NCI-H526 treated with DMSO at 0.1 percent for 48 hours (cell line): ENCODE data around the gene DACH1.
"Not testable (repeated sequence)": the region's sequence is repeated elsewhere in the genome, so short reads cannot be mapped to it uniquely, and the experiment has no call there.

Experiments used
- DNase-seq: peaks from one replicate; lab custom pipeline; 2025; lab: John Stamatoyannopoulos, UW

DACH1 gene

DNA sequence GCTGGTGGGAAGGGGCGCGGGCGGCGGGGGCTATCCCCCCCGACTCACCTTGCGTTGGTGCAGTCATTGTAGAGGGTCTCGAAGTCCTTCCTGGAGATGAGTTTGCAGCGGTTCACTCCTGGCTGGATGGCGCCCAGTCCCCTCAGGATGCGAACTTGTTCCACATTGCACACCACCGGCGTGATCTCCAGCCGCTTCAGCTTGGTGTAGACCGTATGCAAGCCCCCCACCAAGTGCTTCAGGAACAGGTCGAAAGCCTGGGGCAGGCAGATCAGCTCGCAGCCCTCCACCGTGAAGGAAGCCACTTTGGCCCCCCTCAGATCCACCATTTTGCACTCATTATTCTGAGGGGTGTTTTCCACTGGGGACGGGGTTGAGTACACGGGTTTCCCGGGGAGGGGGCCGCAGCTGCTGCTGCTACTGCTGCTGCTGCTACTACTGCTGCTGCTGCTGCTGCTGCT is 1.1 kb downstream of the DACH1 start:
- DNase-seq = peak; percentile 51

DNA sequence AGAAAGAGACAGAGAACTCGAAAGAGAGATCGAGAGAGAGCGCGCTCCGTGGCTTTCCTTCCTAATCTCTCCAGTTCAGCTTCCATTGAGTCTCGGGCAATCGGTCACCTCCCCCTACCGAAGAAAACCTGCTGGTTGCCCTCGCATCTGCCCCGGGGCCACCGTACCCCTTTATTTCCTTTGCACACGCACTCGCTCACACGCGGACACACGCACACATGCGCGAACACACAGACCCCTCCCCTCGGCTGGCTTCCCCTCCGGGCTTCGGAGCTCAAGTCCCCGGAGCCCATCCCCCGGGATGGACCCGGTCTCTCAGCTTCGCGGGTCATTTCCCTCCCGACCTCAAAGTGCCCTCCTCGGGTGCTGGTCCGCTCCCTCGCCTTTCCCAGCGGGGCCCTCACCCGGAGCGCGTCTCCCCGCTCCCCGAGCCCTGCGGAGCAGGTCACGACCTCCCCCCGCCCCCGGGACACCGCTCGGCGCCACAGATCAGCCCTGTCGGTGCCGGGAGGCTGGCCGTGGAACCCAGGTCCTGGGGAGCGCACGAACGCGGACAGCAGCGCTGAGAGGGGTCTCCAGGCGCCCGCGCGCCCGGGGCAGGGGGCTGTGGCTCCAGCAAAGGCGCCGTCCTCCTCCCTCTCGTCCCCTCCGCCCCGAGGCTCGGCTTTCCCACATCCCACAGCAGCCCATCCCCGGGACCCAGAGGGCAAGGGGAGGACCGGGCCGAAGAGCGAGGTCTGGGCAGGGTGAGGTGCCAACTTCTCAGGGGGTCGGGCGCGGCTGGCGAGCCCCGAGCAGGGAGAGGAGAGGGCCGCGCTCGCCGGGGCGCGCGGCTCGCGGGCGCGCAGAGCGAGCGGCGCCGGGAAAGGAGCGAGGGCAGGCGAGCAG is 1.8 kb downstream of the DACH1 start:
- peak; percentile 51 for DNase-seq

DNA sequence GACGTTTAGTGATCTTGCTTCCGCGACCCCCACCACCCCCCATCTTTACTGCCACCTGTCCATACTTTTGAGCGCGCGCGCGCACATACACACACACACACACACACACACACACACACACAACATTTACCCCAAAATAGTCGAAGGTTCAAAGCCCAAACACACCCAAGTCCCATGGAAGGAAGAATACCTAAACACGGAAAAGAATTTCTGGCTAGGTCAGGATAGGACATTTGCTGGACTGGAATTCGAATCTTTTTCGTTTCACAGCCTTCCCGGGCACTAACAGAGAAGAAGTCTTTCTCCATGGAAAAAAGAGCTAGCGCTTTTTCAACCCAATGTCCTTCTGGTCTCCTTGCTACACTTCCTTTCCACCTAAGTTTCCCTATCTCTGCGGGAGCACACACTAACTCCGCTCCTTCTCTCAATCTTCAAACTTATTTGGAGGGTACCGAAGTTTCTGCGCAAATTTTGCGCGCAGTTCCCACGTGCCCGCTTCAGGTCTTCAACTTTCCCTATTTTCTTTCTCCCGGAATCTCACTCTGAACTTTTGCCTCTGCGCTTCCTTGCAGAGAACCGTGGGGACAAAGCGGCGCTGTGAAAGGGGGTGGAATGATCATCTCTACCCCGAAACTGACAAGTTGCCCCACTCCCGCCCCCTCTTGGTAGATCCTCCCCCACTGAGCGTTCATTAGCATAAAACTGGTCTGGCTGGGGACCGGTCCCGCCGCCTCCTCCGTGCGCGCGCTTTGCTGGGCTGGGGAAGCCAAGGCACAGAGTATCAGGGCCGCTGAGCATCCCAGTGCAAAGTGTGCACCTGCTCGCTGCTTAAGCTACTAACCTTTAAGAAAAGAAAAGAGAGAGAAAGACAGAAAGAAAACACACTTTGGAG is 2.7 kb downstream of the DACH1 start:
- DNase-seq = no peak

DNA sequence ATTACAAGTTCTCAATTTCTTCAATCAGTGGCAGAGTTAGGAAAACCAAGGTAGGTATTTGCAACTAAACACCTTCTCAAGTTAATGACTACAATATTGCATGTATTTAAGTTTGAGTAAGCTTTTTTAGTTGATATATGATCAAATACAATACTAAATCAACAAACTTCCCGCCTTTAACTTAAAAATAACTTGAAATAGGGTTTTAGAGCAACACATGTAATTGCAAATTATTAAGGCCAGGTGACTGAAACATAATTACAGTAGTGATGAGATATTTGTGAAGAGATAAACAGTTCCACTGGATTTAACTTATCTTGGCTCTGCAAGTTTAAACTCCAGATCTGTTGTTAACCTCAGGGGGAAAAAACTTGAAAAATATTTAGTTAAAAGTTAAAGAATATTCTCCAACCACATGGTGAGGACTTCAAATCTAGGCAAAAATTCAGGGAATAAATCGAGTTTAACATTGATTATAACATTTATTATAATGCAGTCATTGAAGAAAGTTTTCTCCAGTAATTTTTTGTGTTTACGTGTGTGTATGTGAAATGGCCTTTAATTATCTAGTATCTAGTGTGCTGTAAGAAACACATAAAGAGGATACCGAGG is 3.6 kb downstream of the DACH1 start:
- no peak for DNase-seq

DNA sequence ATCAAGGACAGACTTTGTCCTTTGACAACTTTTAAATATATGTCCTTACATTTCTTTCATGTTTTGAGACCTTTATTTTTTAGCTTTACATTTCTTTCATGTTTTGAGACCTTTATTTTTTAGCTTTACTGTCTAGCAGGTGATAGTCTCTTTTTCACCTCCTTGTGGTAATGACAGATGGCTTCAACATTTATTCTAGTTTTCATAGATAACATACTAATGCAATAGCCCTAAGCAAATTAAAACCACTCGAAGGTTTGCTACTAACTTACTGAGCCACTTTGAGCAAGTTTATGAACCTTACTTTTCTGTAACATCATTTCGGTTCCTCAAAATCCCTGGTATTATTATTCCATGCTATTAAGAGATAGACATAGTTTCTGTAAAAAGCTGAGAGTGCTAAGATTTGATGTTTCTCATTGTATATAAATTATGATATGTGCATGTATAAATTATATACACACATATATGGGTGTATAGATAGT is 4.5 kb downstream of the DACH1 start:
- DNase-seq = no peak

DNA sequence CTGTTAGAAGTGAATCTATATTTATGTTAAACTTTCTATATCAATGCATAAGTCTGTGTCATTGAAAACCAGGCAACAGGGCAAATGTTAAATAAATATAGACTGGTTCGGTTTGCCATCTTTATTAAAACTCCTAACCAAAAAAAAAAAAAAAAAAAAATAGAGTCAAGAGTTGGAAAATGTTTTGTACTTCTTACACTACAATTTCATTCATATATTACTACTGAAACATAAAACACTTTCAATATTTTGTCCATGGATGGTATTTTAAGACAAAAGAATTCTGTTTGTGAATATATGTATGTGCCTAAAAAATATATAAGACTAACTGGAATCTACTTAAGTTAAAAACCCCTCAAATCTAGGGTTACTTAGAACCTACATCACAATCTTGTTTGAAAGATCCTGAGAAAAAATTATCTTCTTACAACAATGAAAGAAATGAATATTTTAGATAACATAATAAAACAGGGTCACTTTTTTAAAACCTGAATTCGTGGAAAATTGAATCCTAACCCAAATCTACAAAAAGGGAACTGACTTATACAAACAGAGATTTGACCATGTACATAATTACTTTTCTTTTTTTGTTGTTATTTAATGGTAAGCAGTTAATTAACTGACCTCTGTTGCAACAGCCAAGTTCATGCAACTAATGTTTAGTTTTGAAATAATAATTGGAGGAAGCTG is 5.1 kb downstream of the DACH1 start:
- no peak for DNase-seq

DNA sequence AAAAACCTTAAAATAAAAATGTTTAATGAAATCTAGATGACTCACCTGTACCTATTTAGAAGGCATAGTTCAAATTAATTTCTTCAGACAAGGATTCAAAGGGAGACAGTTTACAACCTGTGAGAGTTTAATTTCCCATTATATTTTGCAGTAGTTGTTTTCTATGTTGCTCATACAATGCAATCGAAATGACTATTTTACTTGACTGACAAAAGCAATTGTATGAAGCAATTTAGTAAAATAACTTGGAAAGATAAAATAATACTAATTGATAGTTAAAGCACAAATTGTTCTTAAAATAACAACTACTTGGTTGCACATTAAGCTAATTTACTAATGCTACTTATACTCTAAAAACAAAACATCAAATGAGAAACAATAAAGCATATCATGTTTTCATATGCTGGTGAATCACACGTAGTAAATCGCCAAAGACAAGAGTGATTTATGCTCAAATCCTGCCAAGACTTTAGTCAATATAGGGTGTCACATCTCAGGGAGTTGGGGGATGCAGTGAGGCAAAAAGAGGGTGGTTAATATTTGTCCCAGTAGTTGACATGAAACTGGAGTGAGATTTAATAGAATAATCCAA is 6.4 kb downstream of the DACH1 start:
- DNase-seq = no peak

DNA sequence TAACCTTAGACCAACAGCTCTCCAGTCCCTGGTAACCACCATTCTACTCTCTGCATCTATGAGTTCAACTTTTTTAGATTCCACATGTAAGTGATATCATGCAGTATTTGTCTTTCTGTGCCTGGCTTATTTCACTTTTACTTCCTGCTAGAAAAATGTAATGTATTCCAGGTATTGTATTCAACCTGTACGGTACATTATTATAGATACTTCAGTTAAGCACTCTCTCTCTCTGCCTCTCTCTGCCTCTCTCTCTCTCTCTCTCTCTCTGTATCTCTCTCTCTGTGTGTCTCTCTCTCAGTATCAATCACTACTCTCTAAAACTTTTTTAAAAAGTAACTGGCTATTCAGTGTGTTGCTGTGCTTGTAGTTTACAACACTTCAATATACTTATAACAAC is 8.4 kb downstream of the DACH1 start:
- DNase-seq = no peak

DNA sequence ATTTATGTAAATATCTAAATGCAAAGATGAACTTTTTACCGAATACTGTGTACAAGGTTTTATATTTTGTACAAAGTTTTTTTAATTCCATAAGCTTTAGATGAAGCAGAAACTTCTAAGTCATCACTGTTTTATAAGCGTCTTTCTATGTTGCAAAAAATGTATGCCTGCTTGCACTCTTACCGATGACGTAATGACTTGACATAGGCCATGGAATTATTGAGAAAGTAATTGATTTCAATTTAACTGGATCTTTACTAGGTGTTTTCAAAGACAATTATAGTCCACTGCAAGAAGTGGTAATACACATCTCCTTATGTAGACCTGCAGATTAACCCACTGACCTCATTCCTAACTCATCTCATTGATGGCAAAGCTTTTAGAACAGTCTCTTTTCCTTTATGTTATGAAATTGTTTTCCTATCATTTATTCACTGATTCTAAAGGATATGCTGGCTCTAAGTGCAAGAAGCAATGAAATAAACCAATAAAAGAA is 10.4 kb downstream of the DACH1 start:
- no peak for DNase-seq

DNA sequence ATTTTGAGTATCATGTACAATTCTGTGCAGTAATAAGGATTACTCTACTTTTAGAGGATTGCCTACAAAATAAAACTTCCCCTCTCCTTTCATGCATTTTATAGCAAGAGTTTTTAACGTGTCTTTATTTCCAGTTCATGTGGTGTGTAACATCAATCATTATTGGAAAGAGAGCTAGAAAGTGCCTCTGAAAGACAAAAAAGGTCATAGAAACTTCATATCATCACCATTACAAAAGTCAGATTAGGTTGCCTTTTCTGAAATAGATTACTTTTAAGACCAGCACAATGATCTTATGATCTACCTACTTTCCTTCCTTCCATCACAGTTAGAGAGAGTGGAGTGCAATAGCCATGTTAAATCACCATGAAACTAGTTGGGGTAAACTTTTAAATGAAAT is 12.6 kb downstream of the DACH1 start:
- DNase-seq = no peak

DNA sequence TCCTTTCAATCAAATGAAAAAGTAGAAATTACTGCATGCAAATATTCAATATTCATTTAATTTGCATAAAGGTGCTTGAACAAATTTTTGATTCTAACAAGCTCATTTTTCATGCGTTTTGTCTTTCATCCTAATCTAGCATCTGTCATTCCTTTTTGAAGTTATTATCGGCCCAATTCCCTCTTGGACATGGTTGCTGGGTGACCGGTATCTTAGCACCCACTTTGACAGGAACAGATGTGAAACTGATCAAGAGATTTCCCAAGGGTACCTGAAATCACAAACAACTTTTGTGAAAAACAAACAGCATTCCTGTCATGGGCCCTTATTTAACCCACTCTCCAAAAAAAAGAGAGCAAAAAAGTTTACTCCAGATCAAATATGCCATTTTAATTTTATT is 13.3 kb downstream of the DACH1 start:
- no peak for DNase-seq

DNA sequence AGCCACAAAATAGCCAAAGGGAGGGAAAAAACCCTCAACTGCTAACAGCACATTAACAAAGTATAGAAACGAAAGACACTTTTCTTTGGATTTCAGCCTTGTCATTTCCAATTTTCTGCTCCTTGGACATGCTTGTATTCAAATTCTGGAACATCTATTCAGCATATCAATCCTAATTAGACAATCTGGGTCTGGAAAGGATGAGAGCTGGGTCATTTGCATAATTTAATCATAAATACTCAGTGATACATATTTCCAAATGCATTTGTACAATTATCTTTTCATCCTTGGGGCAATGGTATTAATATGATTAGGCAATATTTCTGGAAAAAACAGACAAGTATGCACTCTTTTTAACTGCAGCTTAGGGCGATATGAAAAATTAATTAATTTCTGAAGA is 14.3 kb downstream of the DACH1 start:
- no peak for DNase-seq

DNA sequence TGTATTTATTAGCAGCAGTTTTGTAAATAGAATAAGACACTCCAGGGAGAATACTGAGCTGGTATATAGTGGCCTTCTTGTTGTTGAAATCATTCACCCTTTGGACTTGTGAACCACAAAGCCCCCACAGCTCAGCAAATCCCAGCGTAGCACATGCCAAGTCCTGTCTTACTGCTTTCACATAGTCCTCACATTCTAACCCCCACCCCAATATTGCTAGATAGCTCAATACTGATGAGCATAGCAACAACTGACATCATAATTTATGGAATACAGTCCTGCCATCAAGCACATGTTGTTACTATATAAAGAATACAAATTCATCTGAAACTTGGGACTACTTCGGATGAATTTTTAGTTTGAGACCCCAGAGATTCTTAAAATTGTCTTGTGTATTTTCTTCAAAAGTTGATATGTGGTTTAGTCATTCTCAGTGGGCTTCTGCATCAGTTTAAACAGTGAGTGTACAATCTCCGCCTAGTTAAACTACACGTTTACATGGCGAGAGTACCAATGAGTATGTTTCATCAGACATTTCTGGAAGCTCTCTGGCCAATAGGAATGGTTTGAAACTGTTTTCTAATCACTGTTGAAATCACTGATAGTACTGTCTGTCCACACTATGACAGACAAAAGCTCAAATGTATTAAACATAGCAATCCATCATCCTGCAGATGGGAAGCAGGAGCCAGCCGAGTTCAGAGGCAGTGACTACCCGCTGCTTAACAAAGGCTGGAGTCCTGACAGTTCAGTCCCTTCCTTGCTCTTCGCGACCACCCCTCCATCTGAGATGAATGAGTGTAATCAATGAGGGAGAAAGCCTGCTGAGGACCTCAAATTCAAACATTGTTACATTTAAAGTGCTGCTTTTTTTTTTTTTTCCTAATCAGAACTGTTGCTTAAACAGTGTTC is 15.2 kb downstream of the DACH1 start:
- no peak for DNase-seq

DNA sequence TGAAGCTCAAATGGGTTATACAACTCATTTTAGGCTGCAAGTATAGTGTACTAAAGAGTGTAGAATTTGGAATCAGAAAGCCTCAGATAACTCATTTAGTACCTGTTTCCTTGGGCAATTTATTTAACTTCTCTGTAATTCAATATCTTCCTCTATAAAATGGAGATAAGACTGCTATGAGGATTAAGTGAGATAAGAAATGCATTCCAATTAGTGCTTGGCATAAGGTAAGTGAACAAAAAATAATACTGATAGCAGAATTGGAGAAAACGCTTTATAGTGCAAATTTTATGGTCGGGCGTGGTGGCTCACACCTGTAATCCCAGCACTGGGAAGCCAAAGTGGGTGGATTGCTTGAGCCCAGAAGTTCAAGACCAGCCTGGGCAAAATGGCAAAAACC is 25.0 kb downstream of the DACH1 start:
- DNase-seq = no peak

DNA sequence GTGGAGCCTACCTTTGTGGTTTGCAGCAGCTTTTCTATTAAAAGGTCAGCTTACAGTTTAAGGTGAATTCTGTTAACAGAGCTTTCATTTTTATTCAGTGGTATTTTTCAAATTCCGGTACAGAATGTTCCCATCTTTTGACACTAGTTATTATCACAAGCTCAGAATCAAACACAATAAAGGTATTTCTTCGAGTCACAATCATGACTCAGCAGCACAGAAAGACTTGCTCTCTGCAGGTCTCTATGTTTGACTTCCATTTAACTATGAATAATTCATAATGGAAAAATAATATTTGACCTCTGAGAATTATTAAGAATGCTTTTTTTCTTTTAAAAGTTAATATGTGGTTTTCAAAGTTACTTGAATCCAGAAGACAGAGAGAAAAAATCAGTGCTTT is 28.2 kb downstream of the DACH1 start:
- no peak for DNase-seq

DNA sequence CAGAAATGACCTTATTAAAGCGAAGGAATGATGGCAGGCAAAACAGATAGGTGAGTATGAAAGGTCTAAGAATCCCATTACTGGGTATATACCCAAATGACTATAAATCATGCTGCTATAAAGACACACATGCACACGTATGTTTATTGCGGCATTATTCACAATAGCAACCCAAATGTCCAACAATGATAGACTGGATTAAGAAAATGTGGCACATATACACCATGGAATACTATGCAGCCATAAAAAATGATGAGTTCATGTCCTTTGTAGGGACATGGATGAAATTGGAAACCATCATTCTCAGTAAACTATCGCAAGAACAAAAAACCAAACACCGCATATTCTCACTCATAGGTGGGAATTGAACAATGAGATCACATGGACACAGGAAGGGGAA is 29.4 kb downstream of the DACH1 start:
- not testable (repeated sequence) for DNase-seq

DNA sequence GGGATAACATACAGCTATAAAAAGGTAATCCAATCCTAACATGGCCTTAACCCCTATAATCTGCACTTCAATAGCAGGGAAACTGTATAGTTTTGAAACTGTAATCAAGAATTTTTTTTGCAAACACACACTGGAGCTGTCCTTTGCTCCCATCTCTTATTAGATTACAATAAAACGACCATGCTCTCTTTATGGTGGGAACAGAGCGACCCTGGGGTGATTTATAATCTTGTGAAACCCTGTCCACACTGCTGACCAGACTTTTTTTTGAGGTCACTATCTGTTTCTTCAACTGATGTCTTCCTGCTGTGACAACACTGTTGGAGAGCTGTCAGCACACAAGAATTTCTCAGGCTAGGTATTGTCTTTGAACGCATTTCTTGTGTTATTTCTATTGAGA is 35.3 kb downstream of the DACH1 start:
- no peak for DNase-seq

DNA sequence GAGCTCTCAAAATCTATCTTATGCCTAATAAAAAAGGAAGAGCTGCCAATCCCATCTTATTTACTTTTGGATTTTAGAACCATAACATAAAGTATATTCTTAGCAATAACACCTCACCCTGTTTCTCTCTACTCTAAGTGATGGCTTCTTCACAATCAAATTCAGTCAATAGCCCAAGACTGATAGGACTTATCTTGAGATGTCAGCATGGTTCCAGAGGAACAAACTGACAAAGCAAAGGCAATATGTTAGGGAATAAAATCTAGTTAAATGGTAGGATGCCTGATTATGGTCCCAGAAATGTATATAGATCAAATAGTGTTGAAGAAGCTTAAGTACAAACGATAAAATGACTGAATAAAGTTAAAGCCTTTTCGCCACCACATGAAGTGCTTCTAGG is 36.3 kb downstream of the DACH1 start:
- no peak for DNase-seq

DNA sequence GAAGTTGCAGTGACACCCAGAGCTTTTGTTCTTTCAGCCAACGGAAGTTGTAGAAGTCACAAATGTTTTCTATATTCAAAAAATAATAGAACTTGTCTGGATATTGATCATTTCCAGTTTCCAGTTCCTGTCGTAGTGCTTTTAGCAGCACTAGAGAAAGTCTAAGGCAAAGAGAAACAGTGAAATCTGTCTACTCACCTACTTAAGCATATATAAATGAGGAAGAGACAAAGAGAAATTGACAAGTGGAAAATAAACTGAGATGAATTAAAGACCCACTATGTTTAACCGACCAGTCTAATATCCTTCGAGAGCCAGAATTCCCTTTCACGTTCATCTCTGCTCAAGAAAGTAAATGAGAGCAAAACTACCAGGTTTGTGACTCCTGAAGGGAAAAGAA is 36.7 kb downstream of the DACH1 start:
- DNase-seq = no peak

DNA sequence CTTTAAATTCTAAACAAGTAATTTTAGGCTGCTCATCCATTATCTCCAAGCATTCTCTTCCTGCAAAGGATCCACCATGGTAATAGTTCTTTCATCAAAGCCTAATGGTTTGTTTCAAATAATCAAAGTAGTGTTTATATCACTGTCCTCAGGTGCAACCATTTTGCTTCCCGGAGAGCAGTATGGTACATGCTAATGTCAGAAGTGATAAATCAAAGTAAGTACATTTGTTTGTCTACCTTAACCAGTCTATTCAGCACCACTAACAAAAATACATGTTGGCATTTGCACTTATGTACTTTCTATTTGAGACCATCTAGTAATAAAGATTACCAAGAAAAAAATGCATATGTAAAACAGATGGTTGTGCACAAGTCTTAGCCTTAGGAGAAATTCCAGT is 37.5 kb downstream of the DACH1 start:
- peak; percentile 22 for DNase-seq
